Measurements from ENCODE around the gene PITPNC1. TPM values are rescaled to one million over a fixed set of nuclear protein-coding genes. Genes with fewer than 3 reads are reported as not detected.

The PITPNC1 gene
- total RNA-seq, 1 experiment from 2014 or later = 6.9 TPM

- CTCF ChIA-PET = interaction anchor here (0.5 to 0.7 kb wide), 2 partner anchors 124 to 361 kb away, joined by 5 to 6 read pairs; no protein-coding TSS in a partner anchor
- Mint-ChIP-seq H3K27me3 (ENCODE audit: unreplicated experiment) (no peaks in the 10 kb centered on the region), H3K36me3 (ENCODE audit: insufficient read depth, unreplicated experiment) (no peaks in the 10 kb centered on the region), H3K4me1 (ENCODE audit: low read depth, unreplicated experiment) (no peaks in the 10 kb centered on the region), H3K27ac (ENCODE audit: unreplicated experiment) (no peak overlapping the region), H3K4me3 (ENCODE audit: low read depth, unreplicated experiment) (no peak overlapping the region), H3K9me3 (ENCODE audit: low read depth, unreplicated experiment) (no peaks in the 10 kb centered on the region)
- TF ChIP-seq CTCF (IDR thresholded peaks at IDR 0.05; ENCODE audit: unreplicated experiment) = no peak
- no TSS peak for BruUV-seq (replicated peaks)
- DNase-seq = no peak
- intact Hi-C loops (cut with micrococcal nuclease; ENCODE audit: unreplicated experiment) = no loop called here
Measured at GRCh38 chr17:67441052-67441895, 64.2 kb downstream of the PITPNC1 start.

DNA sequence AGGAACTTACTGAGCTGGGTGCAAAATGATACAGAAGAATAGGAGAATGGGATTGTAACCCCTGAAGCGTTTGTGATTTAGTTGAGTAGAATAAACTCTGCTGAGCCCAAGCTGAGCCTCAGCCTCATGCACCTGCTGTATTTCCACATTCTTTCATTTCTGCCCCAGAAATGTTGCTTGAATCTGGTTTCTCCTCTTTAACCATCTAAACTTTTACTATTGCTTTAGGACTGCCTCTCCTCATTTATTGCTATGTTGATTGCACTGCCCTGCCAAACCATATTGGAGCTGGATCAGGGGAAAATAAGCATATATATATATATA is 64.8 kb downstream of the PITPNC1 start:
- Mint-ChIP-seq H3K27me3 (ENCODE audit: unreplicated experiment) (no peaks in the 10 kb centered on the region), H3K36me3 (ENCODE audit: insufficient read depth, unreplicated experiment) (no peaks in the 10 kb centered on the region), H3K9me3 (ENCODE audit: low read depth, unreplicated experiment) (no peaks in the 10 kb centered on the region), H3K4me1 (ENCODE audit: low read depth, unreplicated experiment) (no peaks in the 10 kb centered on the region), H3K27ac (ENCODE audit: unreplicated experiment) (no peak overlapping the region), H3K4me3 (ENCODE audit: low read depth, unreplicated experiment) (no peak overlapping the region)
- no peak for DNase-seq
- CTCF ChIA-PET = interaction anchor here (0.5 to 0.7 kb wide), 2 partner anchors 125 to 361 kb away, joined by 5 to 6 read pairs; no protein-coding TSS in a partner anchor
- no TSS peak for BruUV-seq (replicated peaks)
- TF ChIP-seq CTCF (IDR thresholded peaks at IDR 0.05; ENCODE audit: unreplicated experiment) = no peak
- intact Hi-C loops (cut with micrococcal nuclease; ENCODE audit: unreplicated experiment) = no loop called here

DNA sequence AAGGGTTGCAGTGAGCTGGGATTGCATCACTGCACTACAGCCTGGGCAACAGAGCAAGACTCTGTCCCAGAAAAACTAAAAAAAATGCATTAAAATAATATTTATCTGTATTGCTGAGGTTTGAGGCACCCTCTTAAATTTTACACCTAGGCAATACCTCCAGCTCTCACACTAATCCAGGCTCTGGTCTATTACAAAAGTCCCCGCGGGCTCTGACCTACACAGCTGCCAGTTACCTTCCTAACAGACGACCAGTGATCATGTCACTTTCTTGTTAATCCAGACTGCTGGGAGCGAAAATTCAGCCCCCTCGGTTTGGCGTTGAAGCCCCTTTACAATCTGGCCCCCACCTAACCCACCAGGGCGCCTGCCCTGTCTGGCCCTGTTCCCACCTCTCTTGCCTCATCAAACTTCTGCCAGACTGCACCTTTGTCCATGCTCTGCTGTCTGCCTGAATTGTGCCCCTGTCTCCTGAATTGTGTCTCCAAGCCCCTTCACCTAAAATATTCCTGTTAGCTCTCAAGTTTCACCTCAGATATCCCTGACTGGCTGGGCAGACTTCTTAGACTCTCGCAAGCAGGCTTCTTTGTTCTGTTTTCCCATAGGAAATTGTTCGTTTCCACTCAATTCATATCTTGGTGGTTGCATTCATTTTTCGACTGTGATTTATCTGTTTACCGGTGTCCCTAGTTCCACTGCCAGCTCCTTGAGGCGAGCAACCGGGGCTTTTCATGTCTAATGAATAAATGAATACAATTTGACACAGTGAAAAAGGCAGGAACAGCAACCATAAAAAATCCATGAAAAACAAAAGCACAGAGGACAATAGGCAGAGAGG is 65.9 kb downstream of the PITPNC1 start:
- Mint-ChIP-seq H3K36me3 (ENCODE audit: insufficient read depth, unreplicated experiment) (no peaks in the 10 kb centered on the region), H3K9me3 (ENCODE audit: low read depth, unreplicated experiment) (no peaks in the 10 kb centered on the region), H3K27me3 (ENCODE audit: unreplicated experiment) (no peaks in the 10 kb centered on the region), H3K4me3 (ENCODE audit: low read depth, unreplicated experiment) (no peak overlapping the region), H3K27ac (ENCODE audit: unreplicated experiment) (no peak overlapping the region), H3K4me1 (ENCODE audit: low read depth, unreplicated experiment) (no peaks in the 10 kb centered on the region)
- no TSS peak for BruUV-seq (replicated peaks)
- TF ChIP-seq CTCF (IDR thresholded peaks at IDR 0.05; ENCODE audit: unreplicated experiment) = no peak
- intact Hi-C loops (cut with micrococcal nuclease; ENCODE audit: unreplicated experiment) = no loop called here
- DNase-seq = no peak
- CTCF ChIA-PET = no interaction called here

- no peak overlapping the region for H3K27ac Mint-ChIP-seq (ENCODE audit: unreplicated experiment)
- no peaks in the 10 kb centered on the region for H3K27me3 Mint-ChIP-seq (ENCODE audit: unreplicated experiment)
Measured at GRCh38 chr17:67443931-67444595, 67.0 kb downstream of the PITPNC1 start.

More at GRCh38 chr17:67443931-67444595, 67.0 kb downstream of the PITPNC1 start:
- no TSS peak for BruUV-seq (replicated peaks)
- no peak for DNase-seq
- H3K36me3 Mint-ChIP-seq (ENCODE audit: insufficient read depth, unreplicated experiment) = no peaks in the 10 kb centered on the region
- intact Hi-C loops (cut with micrococcal nuclease; ENCODE audit: unreplicated experiment) = no loop called here
- no peak for TF ChIP-seq CTCF (IDR thresholded peaks at IDR 0.05; ENCODE audit: unreplicated experiment)
- no peaks in the 10 kb centered on the region for H3K9me3 Mint-ChIP-seq (ENCODE audit: low read depth, unreplicated experiment)
- no peak overlapping the region for H3K4me3 Mint-ChIP-seq (ENCODE audit: low read depth, unreplicated experiment)
- CTCF ChIA-PET = no interaction called here
- H3K4me1 Mint-ChIP-seq (ENCODE audit: low read depth, unreplicated experiment) = no peaks in the 10 kb centered on the region

Measured in Calu3 (cell line).